DMS114 treated with DMSO at 0.1 percent for 48 hours (cell line): ENCODE results near the gene SLC18A2.
"Not testable (repeated sequence)": the region's sequence is repeated elsewhere in the genome, so short reads cannot be mapped to it uniquely, and the experiment has no call there.

Source experiments
- DNase-seq: peaks from one replicate; lab custom pipeline; 2025; ENCODE audit not compliant: unreplicated experiment; lab: John Stamatoyannopoulos, UW

Gene SLC18A2

GRCh38 chr10:117262291-117262902 lies 21.5 kb downstream of the SLC18A2 start:
- no peak for DNase-seq

GRCh38 chr10:117262903-117263293 lies 22.0 kb downstream of the SLC18A2 start:
- DNase-seq = no peak

GRCh38 chr10:117264782-117265181 lies 23.9 kb downstream of the SLC18A2 start:
- no peak for DNase-seq

GRCh38 chr10:117266400-117266799 lies 25.5 kb downstream of the SLC18A2 start:
- DNase-seq = no peak

GRCh38 chr10:117266812-117267211 lies 25.9 kb downstream of the SLC18A2 start:
- no peak for DNase-seq

- no peak for DNase-seq
Measured at GRCh38 chr10:117268258-117268657, 27.3 kb downstream of the SLC18A2 start.

GRCh38 chr10:117268907-117269306 lies 28.0 kb downstream of the SLC18A2 start:
- DNase-seq = no peak

- no peak for DNase-seq
Measured at GRCh38 chr10:117271427-117271826, 30.5 kb downstream of the SLC18A2 start.

GRCh38 chr10:117272195-117273076 lies 31.5 kb downstream of the SLC18A2 start:
- DNase-seq = no peak

GRCh38 chr10:117273980-117274379 lies 33.1 kb downstream of the SLC18A2 start:
- DNase-seq = no peak

GRCh38 chr10:117274509-117274908 lies 33.6 kb downstream of the SLC18A2 start:
- no peak for DNase-seq

GRCh38 chr10:117275121-117275520 lies 34.2 kb downstream of the SLC18A2 start:
- DNase-seq = no peak

GRCh38 chr10:117277675-117278074 lies 36.8 kb downstream of the SLC18A2 start:
- no peak for DNase-seq

- no peak for DNase-seq
Measured at GRCh38 chr10:117284716-117285494, 44.0 kb downstream of the SLC18A2 start.

GRCh38 chr10:117290872-117291271 lies 50.0 kb downstream of the SLC18A2 start:
- DNase-seq = not testable (repeated sequence)

GRCh38 chr10:117294039-117294645 lies 53.2 kb downstream of the SLC18A2 start:
- no peak for DNase-seq

GRCh38 chr10:117294735-117295134 lies 53.8 kb downstream of the SLC18A2 start:
- no peak for DNase-seq

GRCh38 chr10:117298219-117298618 lies 57.3 kb downstream of the SLC18A2 start:
- DNase-seq = no peak

GRCh38 chr10:117299435-117299834 lies 58.5 kb downstream of the SLC18A2 start:
- DNase-seq = no peak

- no peak for DNase-seq
Measured at GRCh38 chr10:117300671-117301070, 59.8 kb downstream of the SLC18A2 start.

GRCh38 chr10:117303451-117303850 lies 62.5 kb downstream of the SLC18A2 start:
- DNase-seq = not testable (repeated sequence)
